Activated naive CD8-positive, alpha-beta T cell (primary cell): ENCODE results near the gene C10orf62.
"Not testable (repeated sequence)": the region's sequence is repeated elsewhere in the genome, so short reads cannot be mapped to it uniquely, and the experiment has no call there.

Experiments
- H3K27ac Mint-ChIP-seq: one replicate; pipeline ENCODE4 v1.8.0; 2021; ENCODE audit warnings: mixed read lengths
- H3K27me3 Mint-ChIP-seq: one replicate; pipeline ENCODE4 v1.8.0; 2021; ENCODE audit warnings: mixed read lengths
- H3K36me3 Mint-ChIP-seq: one replicate; pipeline ENCODE4 v1.8.0; 2021; ENCODE audit warnings: mixed read lengths
- H3K4me1 Mint-ChIP-seq: one replicate; pipeline ENCODE4 v1.8.0; 2021; ENCODE audit warnings: low read depth, mixed read lengths
- H3K4me3 Mint-ChIP-seq: one replicate; pipeline ENCODE4 v1.8.0; 2021; ENCODE audit warnings: mild to moderate bottlenecking, mixed read lengths
- H3K9me3 Mint-ChIP-seq: one replicate; pipeline ENCODE4 v1.8.0; 2021; ENCODE audit warnings: low read depth, mixed read lengths

The C10orf62 gene

GRCh38 chr10:97618733-97619132, 29.2 kb downstream of the C10orf62 start:
- Mint-ChIP-seq H3K4me3 (no peak overlapping the region), H3K27ac (no peak overlapping the region), H3K9me3 (no peaks in the 10 kb centered on the region), H3K27me3 (no peaks in the 10 kb centered on the region), H3K36me3 (peaks cover 2% of the 10 kb centered on the region), H3K4me1 (no peaks in the 10 kb centered on the region)

- H3K4me1 Mint-ChIP-seq, result no peaks in the 10 kb centered on the region
Measured at GRCh38 chr10:97623277-97623676, 33.8 kb downstream of the C10orf62 start.

GRCh38 chr10:97627731-97628130, 38.2 kb downstream of the C10orf62 start:
- H3K27me3 Mint-ChIP-seq, result no peaks in the 10 kb centered on the region
- H3K4me3 Mint-ChIP-seq, result no peak overlapping the region
- H3K27ac Mint-ChIP-seq, result no peak overlapping the region
- H3K36me3 Mint-ChIP-seq, result no peaks in the 10 kb centered on the region
- H3K4me1 Mint-ChIP-seq, result peaks cover 2% of the 10 kb centered on the region
- no peaks in the 10 kb centered on the region for H3K9me3 Mint-ChIP-seq

More at GRCh38 chr10:97623277-97623676, 33.8 kb downstream of the C10orf62 start:
- Mint-ChIP-seq H3K36me3 (no peaks in the 10 kb centered on the region), H3K4me3 (no peak overlapping the region), H3K27ac (no peak overlapping the region), H3K27me3 (no peaks in the 10 kb centered on the region), H3K9me3 (no peaks in the 10 kb centered on the region)

- peaks cover 6% of the 10 kb centered on the region for H3K4me1 Mint-ChIP-seq
- H3K36me3 Mint-ChIP-seq, result peaks cover 1% of the 10 kb centered on the region
- H3K27ac Mint-ChIP-seq, result no peak overlapping the region
- H3K4me3 Mint-ChIP-seq, result no peak overlapping the region
- H3K9me3 Mint-ChIP-seq, result no peaks in the 10 kb centered on the region
- H3K27me3 Mint-ChIP-seq, result no peaks in the 10 kb centered on the region
Measured at GRCh38 chr10:97628228-97628627, 38.7 kb downstream of the C10orf62 start.

GRCh38 chr10:97629289-97629688, 39.8 kb downstream of the C10orf62 start:
- Mint-ChIP-seq H3K27me3 (no peaks in the 10 kb centered on the region), H3K9me3 (no peaks in the 10 kb centered on the region), H3K36me3 (peaks cover 2% of the 10 kb centered on the region), H3K4me1 (peaks cover 13% of the 10 kb centered on the region), H3K4me3 (no peak overlapping the region), H3K27ac (no peak overlapping the region)

GRCh38 chr10:97631098-97631497, 41.6 kb downstream of the C10orf62 start:
- Mint-ChIP-seq H3K4me3 (no peak overlapping the region), H3K9me3 (no peaks in the 10 kb centered on the region), H3K27me3 (no peaks in the 10 kb centered on the region), H3K36me3 (peaks cover 2% of the 10 kb centered on the region), H3K4me1 (peaks cover 13% of the 10 kb centered on the region), H3K27ac (no peak overlapping the region)

GRCh38 chr10:97632949-97633884, 43.7 kb downstream of the C10orf62 start, which contains the start of gene MORN4:
Gene MORN4, minus strand, starts transcription at chr10:97633500. Its CDS starts 13,847 bp downstream, at chr10:97619653.
- Mint-ChIP-seq H3K27ac (peak within 1 kb of the TSS; percentile 91), H3K9me3 (no peaks in the 10 kb centered on the region), H3K36me3 (peaks cover 2% of the 10 kb centered on the region), H3K27me3 (no peaks in the 10 kb centered on the region), H3K4me1 (peaks cover 13% of the 10 kb centered on the region), H3K4me3 (peak within 1 kb of the TSS; percentile 97)

GRCh38 chr10:97633921-97634320, 44.4 kb downstream of the C10orf62 start:
- no peaks in the 10 kb centered on the region for H3K27me3 Mint-ChIP-seq
- peaks cover 2% of the 10 kb centered on the region for H3K36me3 Mint-ChIP-seq
- H3K27ac Mint-ChIP-seq, result peak overlapping the region; percentile 58
- peaks cover 13% of the 10 kb centered on the region for H3K4me1 Mint-ChIP-seq
- H3K4me3 Mint-ChIP-seq, result peak overlapping the region; percentile 97
- no peaks in the 10 kb centered on the region for H3K9me3 Mint-ChIP-seq

GRCh38 chr10:97635577-97635976, 46.1 kb downstream of the C10orf62 start:
- no peaks in the 10 kb centered on the region for H3K27me3 Mint-ChIP-seq
- no peak overlapping the region for H3K27ac Mint-ChIP-seq
- H3K9me3 Mint-ChIP-seq, result no peaks in the 10 kb centered on the region
- H3K4me1 Mint-ChIP-seq, result peaks cover 16% of the 10 kb centered on the region
- peaks cover 2% of the 10 kb centered on the region for H3K36me3 Mint-ChIP-seq
- H3K4me3 Mint-ChIP-seq, result no peak overlapping the region

GRCh38 chr10:97639090-97639489, 49.6 kb downstream of the C10orf62 start:
- H3K4me1 Mint-ChIP-seq, result peaks cover 22% of the 10 kb centered on the region
- not testable (repeated sequence) for H3K27me3 Mint-ChIP-seq, H3K9me3 Mint-ChIP-seq, H3K27ac Mint-ChIP-seq, H3K4me3 Mint-ChIP-seq, H3K36me3 Mint-ChIP-seq

GRCh38 chr10:97640174-97640867, 50.8 kb downstream of the C10orf62 start, which contains the start of gene PI4K2A:
Gene PI4K2A, plus strand, starts transcription at chr10:97640671. Its CDS starts 72 bp downstream, at chr10:97640743.
- no peaks in the 10 kb centered on the region for H3K27me3 Mint-ChIP-seq
- H3K36me3 Mint-ChIP-seq, result peaks cover 6% of the 10 kb centered on the region
- peak within 1 kb of the TSS; percentile 97 for H3K4me3 Mint-ChIP-seq
- no peaks in the 10 kb centered on the region for H3K9me3 Mint-ChIP-seq
- peaks cover 22% of the 10 kb centered on the region for H3K4me1 Mint-ChIP-seq
- H3K27ac Mint-ChIP-seq, result peak within 1 kb of the TSS; percentile 79
